Adipocyte (in vitro differentiated cells): ENCODE data around the gene MTA3.

Source experiments
- DNase-seq: peaks from one replicate; pipeline ENCODE4 v3.0.0-alpha.2; 2015; ENCODE audit warnings: low read depth
- H3K27me3 ChIP-seq: replicated peaks from 2 replicates; pipeline ENCODE4 v1.7.0; 2013; ENCODE audit warnings: mild to moderate bottlenecking, low read length, moderate library complexity; ENCODE audit not compliant: control insufficient read depth, insufficient read depth
- H3K36me3 ChIP-seq: 2 replicates; pipeline ENCODE4 v1.7.0; 2013; ENCODE audit warnings: low read length, mild to moderate bottlenecking, moderate library complexity; ENCODE audit not compliant: control insufficient read depth, insufficient read depth, severe bottlenecking
- H3K4me1 ChIP-seq: 2 replicates; pipeline ENCODE4 v1.7.0; 2013; ENCODE audit warnings: mild to moderate bottlenecking, low read length, moderate library complexity; ENCODE audit not compliant: control insufficient read depth, insufficient read depth
- H3K4me3 ChIP-seq: 2 replicates; pipeline ENCODE4 v1.7.0; 2013; ENCODE audit warnings: mild to moderate bottlenecking, low read length, moderate library complexity
- H3K9ac ChIP-seq: 2 replicates; pipeline ENCODE4 v1.7.0; 2013; ENCODE audit warnings: mild to moderate bottlenecking, low read length, moderate library complexity
- H3K9me3 ChIP-seq: 2 replicates; pipeline ENCODE4 v1.7.0; 2013; ENCODE audit warnings: mild to moderate bottlenecking, low read length, moderate library complexity; ENCODE audit not compliant: control insufficient read depth

MTA3 gene

DNA sequence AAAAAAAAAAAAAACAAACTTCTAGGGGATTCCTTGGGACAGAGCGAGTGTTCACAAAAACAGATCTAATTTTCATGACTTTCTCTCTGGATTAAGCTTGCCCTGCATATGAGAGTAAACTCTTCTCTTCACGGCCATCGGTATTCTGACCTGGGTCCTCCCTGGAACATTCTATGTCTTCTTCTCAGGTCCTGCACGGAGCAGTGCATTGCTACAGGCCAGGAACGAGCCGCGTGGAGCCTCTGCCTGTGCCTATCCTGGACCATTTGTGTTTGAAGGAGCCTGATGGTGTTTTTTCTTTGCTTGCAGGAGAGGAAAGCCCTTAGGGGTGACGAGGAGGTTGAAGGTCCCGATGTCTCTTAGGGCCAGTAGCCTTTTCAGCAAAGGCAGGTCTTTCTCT, 197.3 kb downstream of the MTA3 start:
- Histone ChIP-seq H3K36me3 (no peaks in the 10 kb centered on the region), H3K27me3 (no peaks in the 10 kb centered on the region), H3K4me3 (no peak overlapping the region), H3K9me3 (no peaks in the 10 kb centered on the region), H3K4me1 (no peaks in the 10 kb centered on the region), H3K9ac (no peak overlapping the region)
- DNase-seq = no peak

DNA sequence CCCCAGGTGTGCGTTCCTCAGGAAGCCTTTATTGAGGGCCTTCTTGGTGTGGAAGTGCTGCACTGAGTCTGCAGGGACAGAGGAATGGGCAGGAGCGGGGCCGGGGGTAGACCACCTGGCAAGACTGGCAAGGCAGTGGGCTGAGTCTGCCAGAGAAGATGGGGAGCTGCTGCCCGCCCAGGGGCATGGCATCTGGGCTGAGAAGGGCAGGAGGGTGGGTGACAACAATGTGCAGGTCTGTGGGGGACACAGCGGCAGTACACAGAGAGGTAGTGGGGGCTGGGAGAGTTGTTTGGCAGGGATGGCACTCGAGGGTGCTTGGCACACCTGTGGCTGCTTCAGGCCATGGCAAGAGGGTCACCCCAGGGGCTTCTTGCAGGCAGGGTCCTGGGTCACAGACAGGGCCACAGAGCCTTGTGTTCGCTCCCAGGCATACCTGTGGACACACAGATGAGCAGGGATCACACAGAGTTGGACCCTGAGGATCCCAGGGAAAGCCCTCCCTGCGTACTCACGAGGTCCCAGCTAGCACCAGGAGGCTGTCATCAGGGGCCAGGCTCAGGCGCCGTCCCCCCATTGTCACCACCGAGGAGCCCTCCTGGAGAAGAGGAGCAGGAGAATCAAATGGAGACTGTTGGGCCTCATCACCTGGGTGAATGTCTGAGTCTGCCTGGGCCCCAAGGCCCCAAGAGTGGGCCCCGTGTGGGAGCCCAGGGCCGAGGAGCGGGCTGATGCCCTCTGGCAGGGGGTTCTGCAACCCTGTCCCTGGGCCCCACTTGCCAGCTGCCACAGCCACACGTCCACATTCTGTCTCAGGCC, 198.9 kb downstream of the MTA3 start:
- no peak for DNase-seq
- no peaks in the 10 kb centered on the region for H3K36me3 ChIP-seq
- no peak overlapping the region for H3K4me3 ChIP-seq
- no peaks in the 10 kb centered on the region for H3K27me3 ChIP-seq
- no peak overlapping the region for H3K9ac ChIP-seq
- H3K9me3 ChIP-seq = no peaks in the 10 kb centered on the region
- H3K4me1 ChIP-seq = no peaks in the 10 kb centered on the region

DNA sequence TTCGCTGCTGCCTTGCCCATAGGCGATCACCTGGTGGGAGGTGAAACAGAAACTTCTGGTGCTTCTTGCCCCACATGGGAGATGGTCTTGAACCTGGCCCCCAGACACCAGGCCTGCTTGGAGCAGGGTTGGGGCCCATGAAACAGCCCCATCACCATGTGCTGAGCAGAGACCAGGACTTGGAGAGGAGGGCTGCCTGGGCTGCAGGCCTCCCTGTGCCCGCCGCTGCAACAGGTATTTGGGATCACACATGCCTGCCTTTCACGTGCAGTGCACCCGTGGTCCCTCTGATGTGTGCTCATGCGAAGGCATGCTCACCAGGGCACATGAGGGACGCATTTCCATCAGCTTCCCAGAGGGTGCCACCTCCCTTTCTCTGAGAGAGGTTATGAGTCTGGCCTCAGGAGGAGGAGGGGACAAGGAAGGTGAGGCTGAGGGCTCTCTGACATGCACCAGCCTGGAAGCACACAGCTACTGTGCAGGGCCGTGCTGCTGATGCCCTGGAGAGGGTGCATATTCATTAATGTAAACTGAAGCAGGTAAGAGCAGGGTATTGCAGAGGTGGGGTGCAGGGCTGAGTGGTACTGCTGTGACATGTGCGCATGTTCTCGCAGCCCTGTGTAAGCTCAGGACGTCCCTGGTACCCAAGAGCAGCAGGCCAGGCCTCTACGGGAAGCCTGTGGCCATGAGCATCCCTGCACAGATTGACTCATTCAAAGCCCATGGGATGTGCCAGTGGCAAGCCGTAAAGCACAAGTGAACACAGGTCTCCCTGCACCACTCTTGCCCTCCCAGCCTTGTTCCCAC, 199.7 kb downstream of the MTA3 start:
- no peaks in the 10 kb centered on the region for H3K9me3 ChIP-seq
- H3K4me1 ChIP-seq = no peaks in the 10 kb centered on the region
- H3K9ac ChIP-seq = no peak overlapping the region
- no peak overlapping the region for H3K4me3 ChIP-seq
- no peaks in the 10 kb centered on the region for H3K27me3 ChIP-seq
- no peaks in the 10 kb centered on the region for H3K36me3 ChIP-seq
- no peak for DNase-seq

DNA sequence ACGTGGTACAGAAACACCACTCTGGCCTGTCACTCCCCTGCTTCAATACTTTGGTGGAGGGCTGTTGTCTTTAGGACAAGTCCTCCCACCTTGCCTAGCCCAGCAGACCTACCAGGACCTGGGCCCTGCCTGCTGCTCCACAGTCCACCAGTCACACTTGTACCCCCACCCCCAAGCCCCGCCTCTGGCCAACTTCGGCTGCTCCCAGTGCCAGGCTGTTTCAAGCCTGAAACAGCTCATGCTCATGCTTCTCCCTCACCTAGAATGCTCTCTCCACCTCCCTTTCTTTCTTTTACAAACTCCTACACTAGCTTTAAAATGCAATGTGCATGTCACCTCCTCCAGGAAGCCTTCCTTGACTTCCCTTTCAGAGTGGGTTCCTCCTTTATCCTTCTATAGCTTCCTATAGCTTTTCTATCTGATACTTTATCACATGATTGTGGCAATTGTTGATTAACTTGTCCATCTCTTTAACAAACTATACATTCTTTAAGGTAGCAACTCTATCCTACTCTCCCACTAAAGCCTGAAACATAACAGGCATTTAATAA, 200.3 kb downstream of the MTA3 start:
- Histone ChIP-seq H3K4me1 (no peaks in the 10 kb centered on the region), H3K9me3 (no peaks in the 10 kb centered on the region)
- no peak for DNase-seq

DNA sequence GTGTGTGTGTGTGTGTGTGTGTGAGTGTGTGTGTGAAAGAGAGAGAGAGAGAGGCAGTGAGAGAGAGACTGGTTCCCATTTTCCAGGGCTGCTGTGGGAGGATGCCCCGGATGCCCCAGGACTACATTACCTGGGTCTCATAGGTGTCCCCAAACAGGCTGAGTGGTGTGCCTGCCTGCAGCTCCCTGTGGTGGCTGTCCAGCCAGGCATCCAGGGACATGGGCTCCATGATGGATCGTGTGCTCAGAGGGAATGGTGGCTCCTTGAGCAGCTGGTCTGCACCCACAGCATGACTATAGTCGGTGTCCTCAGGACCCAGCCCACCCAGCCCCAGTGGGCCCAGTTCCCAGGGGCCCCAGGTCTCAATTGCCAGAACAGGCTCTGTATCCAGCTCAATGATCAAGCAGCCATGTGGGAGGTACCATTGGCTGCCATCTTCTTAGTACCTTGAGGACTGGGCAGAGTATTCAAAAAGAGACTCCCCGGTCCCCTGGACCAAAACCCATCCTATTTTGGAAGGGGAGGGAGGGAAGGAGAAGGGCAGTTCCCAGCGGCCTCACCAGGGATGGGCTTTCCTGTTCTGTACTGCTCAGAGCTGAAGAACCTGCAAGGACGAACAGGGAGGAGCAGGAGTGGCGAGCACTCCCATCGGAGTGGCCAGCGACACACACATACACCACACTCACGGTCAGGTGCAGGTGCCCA, 201.3 kb downstream of the MTA3 start:
- no peaks in the 10 kb centered on the region for H3K36me3 ChIP-seq
- H3K9me3 ChIP-seq = no peaks in the 10 kb centered on the region
- DNase-seq = no peak
- H3K27me3 ChIP-seq = no peaks in the 10 kb centered on the region
- H3K4me1 ChIP-seq = no peaks in the 10 kb centered on the region
- H3K4me3 ChIP-seq = no peak overlapping the region
- no peak overlapping the region for H3K9ac ChIP-seq

More for the DNA sequence above, 200.3 kb downstream of the MTA3 start:
- no peak overlapping the region for H3K4me3 ChIP-seq
- no peak overlapping the region for H3K9ac ChIP-seq
- no peaks in the 10 kb centered on the region for H3K27me3 ChIP-seq
- H3K36me3 ChIP-seq = no peaks in the 10 kb centered on the region

DNA sequence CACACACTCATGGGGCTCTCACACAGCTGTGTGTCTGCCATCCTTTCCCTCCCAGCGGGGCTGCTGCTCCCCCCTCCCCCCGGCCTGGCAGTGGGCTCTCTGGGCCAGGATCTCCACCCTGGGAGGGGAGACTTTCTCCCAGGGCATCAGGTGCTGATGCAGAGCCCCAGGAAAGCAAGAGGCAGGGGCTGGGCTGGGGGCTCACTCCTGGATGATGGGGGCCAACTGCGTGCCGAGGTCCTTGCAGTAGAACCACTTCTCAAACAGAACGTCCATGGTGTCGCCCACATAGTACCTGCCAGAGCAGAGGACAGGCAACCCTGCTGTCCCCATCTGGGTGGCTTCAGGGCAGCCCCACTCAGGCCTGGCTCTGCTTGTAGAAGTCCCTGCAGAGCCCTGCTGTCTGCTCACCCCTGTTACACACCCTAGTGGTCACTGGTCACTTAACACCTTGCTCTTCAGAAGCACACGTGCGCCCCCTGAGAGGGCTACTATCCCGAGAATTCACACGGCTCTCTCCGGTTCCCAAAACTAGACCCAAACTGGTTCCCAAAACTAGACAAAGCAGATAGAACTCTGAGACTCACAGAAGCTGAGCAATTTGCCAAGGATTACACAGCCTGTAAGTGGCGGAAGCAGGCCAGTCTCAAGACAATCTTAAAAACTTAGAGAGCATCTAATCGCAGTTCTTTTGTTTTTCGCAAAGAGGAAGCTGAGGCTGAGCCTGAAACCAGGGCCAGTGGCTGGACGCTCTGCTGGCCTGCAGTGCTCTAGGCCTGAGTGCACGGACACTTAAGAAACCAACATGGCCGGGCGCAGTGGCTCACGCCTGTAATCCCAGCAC, 202.1 kb downstream of the MTA3 start:
- Histone ChIP-seq H3K4me3 (no peak overlapping the region), H3K36me3 (no peaks in the 10 kb centered on the region), H3K27me3 (no peaks in the 10 kb centered on the region), H3K9me3 (no peaks in the 10 kb centered on the region), H3K9ac (no peak overlapping the region), H3K4me1 (no peaks in the 10 kb centered on the region)
- DNase-seq = no peak

DNA sequence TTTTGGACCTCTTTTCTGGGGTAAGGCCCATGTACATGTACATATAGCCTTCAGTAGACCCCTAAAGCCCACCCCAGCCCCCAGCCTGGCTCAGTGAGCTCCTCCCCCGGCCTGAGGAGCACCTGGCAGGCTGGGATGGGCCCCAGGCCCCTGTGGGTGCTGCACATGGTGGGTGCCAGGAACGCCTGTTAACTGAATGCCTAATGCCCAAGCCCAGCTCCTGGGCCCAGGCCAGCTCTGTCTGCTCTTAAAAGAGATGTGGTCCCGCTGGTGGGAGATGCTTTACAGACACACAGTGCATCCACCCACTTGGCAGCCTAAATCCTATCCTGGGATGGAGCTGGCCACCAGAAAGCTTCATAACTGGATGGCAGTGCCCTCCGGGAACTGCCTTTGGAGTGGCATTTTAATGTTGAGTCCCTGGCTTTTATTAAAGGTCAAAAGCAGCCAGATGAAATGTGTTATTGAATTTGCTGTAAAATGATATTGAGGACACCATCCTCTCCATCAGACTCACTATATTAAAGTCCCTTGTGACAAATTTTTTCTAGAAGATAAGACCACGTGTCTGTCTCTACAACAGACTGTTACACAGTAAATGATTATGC, 203.2 kb downstream of the MTA3 start:
- no peak overlapping the region for H3K4me3 ChIP-seq
- H3K4me1 ChIP-seq = no peaks in the 10 kb centered on the region
- no peak for DNase-seq
- H3K36me3 ChIP-seq = no peaks in the 10 kb centered on the region
- H3K27me3 ChIP-seq = no peaks in the 10 kb centered on the region
- H3K9me3 ChIP-seq = no peaks in the 10 kb centered on the region
- no peak overlapping the region for H3K9ac ChIP-seq

DNA sequence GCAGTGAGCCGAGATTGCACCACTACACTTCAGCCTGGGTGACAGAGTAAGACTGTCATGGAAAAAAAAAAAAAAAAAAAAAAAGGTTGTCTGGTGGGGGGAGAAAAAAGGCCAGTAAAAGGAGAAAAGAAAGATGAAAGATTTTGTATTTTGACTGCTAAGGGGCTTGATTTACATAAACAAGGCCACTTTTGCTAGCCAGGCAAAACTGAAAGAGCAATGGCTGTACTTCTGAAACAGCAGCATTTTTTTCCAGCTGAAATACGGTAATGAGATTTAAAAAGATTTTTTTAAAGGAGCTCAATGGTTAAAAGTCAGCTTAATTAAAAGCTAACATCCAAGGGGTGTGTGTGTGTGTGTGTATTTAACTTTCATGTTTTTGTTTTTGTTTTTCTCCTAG, 206.8 kb downstream of the MTA3 start:
- H3K4me3 ChIP-seq = no peak overlapping the region
- no peaks in the 10 kb centered on the region for H3K9me3 ChIP-seq
- DNase-seq = no peak
- H3K4me1 ChIP-seq = peaks cover 2% of the 10 kb centered on the region
- no peak overlapping the region for H3K9ac ChIP-seq
- no peaks in the 10 kb centered on the region for H3K36me3 ChIP-seq
- no peaks in the 10 kb centered on the region for H3K27me3 ChIP-seq

DNA sequence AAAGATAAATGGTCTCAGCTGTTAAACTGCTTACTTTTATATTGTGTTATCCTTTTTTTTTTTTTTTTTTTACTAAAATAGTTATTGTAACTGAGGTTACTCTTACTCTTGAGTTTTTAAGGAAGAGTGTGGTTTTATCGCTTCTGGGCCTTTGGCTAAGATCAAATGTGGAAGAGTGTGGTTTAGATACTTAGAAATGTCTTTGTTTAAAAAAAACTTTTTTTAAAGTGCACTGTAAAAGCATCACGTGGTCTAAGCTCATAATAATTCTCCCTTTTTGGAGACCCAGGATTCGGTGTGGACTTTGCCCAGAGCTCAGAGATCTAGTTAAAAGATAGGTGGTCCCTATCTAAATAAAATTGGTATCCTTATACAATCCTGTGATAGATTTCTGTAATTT, 207.4 kb downstream of the MTA3 start:
- Histone ChIP-seq H3K27me3 (no peaks in the 10 kb centered on the region), H3K4me3 (no peak overlapping the region), H3K9ac (no peak overlapping the region), H3K4me1 (peaks cover 2% of the 10 kb centered on the region), H3K36me3 (no peaks in the 10 kb centered on the region), H3K9me3 (no peaks in the 10 kb centered on the region)
- no peak for DNase-seq
